SU-DHL-6 (cell line): ENCODE measurements around the gene CREB5.

Experiments
- CTCF ChIP-seq: fragments of 200-600 bp; sonication (generic); IDR thresholded peaks from one replicate; pipeline ENCODE4 v1.5.1; 2017; ENCODE audit warnings: antibody characterized with exemption, mild to moderate bottlenecking, low read length, moderate library complexity; ENCODE audit not compliant: insufficient read depth, poor library complexity, severe bottlenecking
- EZH2phosphoT487 ChIP-seq: fragments of 200-600 bp; sonication (generic), shearing (Covaris generic); conservative IDR thresholded peaks from 2 replicates; pipeline ENCODE4 v1.6.1; 2018; ENCODE audit warnings: mild to moderate bottlenecking, antibody characterized with exemption, low read length, moderate library complexity, mixed read lengths

GRCh38 chr7:28484606-28484935 is 72.3 kb downstream of the CREB5 start:
- TF ChIP-seq CTCF (no peak), EZH2phosphoT487 (no peak)
